T-helper 2 cell treated with Interferon-gamma antibody and Interleukin-4, amounts not matched to agents 100 ng/mL and 5 ng/mL, for 36 hours (primary cell): ENCODE results near the gene FRMPD4. TPM values are rescaled to one million over a fixed set of nuclear protein-coding genes. Genes with fewer than 3 reads are reported as not detected.

Experiments
- intact Hi-C: fragments of 100-400 bp; cut with micrococcal nuclease; formaldehyde crosslinking; loops from one replicate; pipeline ENCODE4 v1.15.1; 2023
- total RNA-seq: library from RNA; stranded (reverse); gene quantifications from 2 replicates; pipeline ENCODE4 v1.2.3, GENCODE V29; 2022

The FRMPD4 gene
- total RNA-seq, 1 donor from 2014 or later: not detected

- intact Hi-C loops: no loop called here
These were observed 582.8 kb downstream of the FRMPD4 start for GRCh38 chrX:12721042-12721441.

- intact Hi-C loops: no loop called here
These were observed 584.0 kb downstream of the FRMPD4 start for GRCh38 chrX:12722314-12722713.

GRCh38 chrX:12741416-12741815, 603.1 kb downstream of the FRMPD4 start:
- intact Hi-C loops: no loop called here

GRCh38 chrX:12747433-12747832, 609.2 kb downstream of the FRMPD4 start:
- intact Hi-C loops: no loop called here

- intact Hi-C loops: no loop called here
These were observed 613.6 kb downstream of the FRMPD4 start for GRCh38 chrX:12751887-12752286.

- intact Hi-C loops: no loop called here
These were observed 615.1 kb downstream of the FRMPD4 start for GRCh38 chrX:12753366-12753765.

GRCh38 chrX:12758291-12758690, 620.0 kb downstream of the FRMPD4 start:
- intact Hi-C loops: no loop called here

GRCh38 chrX:12767856-12768255, 629.6 kb downstream of the FRMPD4 start:
- intact Hi-C loops: no loop called here

- intact Hi-C loops: no loop called here
These were observed 630.2 kb downstream of the FRMPD4 start for GRCh38 chrX:12768491-12768890.

GRCh38 chrX:12770440-12770839, 632.2 kb downstream of the FRMPD4 start:
- intact Hi-C loops: loop anchor here (5.0 kb wide), 1 partner anchor 122 kb away; no protein-coding TSS in a partner anchor

GRCh38 chrX:12771445-12772069, 633.3 kb downstream of the FRMPD4 start:
- intact Hi-C loops: loop anchor here (1.0 to 5.0 kb wide), 2 partner anchors 20 to 121 kb away; partner anchors contain the start of gene PRPS2
